PC-9 (cell line): ENCODE results near the gene STAG1. TPM values are rescaled to one million over a fixed set of nuclear protein-coding genes. Genes with fewer than 3 reads are reported as not detected.
"Not testable (repeated sequence)": the region's sequence is repeated elsewhere in the genome, so short reads cannot be mapped to it uniquely, and the experiment has no call there.

Experiments used
- BruUV-seq: library from RNA; stranded (reverse); fragments of 400-500 nt; replicated peaks from 2 replicates; lab custom pipeline; 2021; lab: Mats Ljungman, UMichigan
- CTCF ChIA-PET: fragments of 300-600 bp; sonication (Branson Sonifier 250); formaldehyde crosslinking; loops from one replicate; lab custom pipeline; 2022; ENCODE audit warnings: antibody characterized with exemption; lab: Charles Lee
- POLR2A ChIA-PET: fragments of 300-600 bp; sonication (Branson Sonifier 250); formaldehyde crosslinking; loops from one replicate; lab custom pipeline; 2022; ENCODE audit warnings: antibody characterized with exemption; ENCODE audit not compliant: unreplicated experiment; lab: Charles Lee
- DNase-seq, 2 experiments: peaks; one replicate each; pipeline versions ENCODE4 v3.0.0 to v3.0.0-alpha.2; 2015 to 2022; ENCODE audit warnings: mixed read lengths in 1 of 2
- H2AFZ ChIP-seq: fragments of 200-600 bp; sonication (generic); 2 replicates; pipeline ENCODE4 v1.8.1; 2017; ENCODE audit warnings: antibody characterized with exemption
- H3F3A ChIP-seq: fragments of 200-600 bp; sonication (generic); 2 replicates; pipeline ENCODE4 v1.8.1; 2017; ENCODE audit warnings: antibody characterized with exemption, mild to moderate bottlenecking, low read depth; ENCODE audit not compliant: insufficient read depth
- H3K27ac ChIP-seq: fragments of 200-600 bp; sonication (generic); 2 replicates; pipeline ENCODE4 v1.6.1; 2016; ENCODE audit warnings: mixed run types
- H3K27me3 ChIP-seq: fragments of 200-600 bp; sonication (generic); 2 replicates; pipeline ENCODE4 v1.6.1; 2016; ENCODE audit warnings: low read depth, mixed run types; ENCODE audit not compliant: insufficient read depth
- H3K36me3 ChIP-seq: fragments of 200-600 bp; sonication (generic); 2 replicates; pipeline ENCODE4 v1.6.1; 2016; ENCODE audit warnings: low read depth, mixed run types
- H3K4me1 ChIP-seq: fragments of 200-600 bp; sonication (generic); replicated peaks from 2 replicates; pipeline ENCODE4 v1.6.1; 2016; ENCODE audit warnings: mixed run types; ENCODE audit not compliant: insufficient read depth
- H3K4me2 ChIP-seq: fragments of 200-600 bp; sonication (generic); 2 replicates; pipeline ENCODE4 v1.6.1; 2017; ENCODE audit warnings: mixed run types
- H3K4me3 ChIP-seq: fragments of 200-600 bp; sonication (generic); 2 replicates; pipeline ENCODE4 v1.6.1; 2016; ENCODE audit warnings: mixed run types
- H3K79me2 ChIP-seq: fragments of 200-600 bp; sonication (generic); 2 replicates; pipeline ENCODE4 v1.6.1; 2017; ENCODE audit warnings: low read depth, mixed run types
- H3K9me2 ChIP-seq: fragments of 200-600 bp; sonication (generic); 2 replicates; pipeline ENCODE4 v1.8.1; 2017; ENCODE audit warnings: mild to moderate bottlenecking; ENCODE audit not compliant: insufficient read depth
- H3K9me3 ChIP-seq: fragments of 200-600 bp; sonication (generic); 2 replicates; pipeline ENCODE4 v1.8.1; 2016; ENCODE audit warnings: low read depth; ENCODE audit not compliant: insufficient read depth
- H4K20me1 ChIP-seq: fragments of 200-600 bp; sonication (generic); 2 replicates; pipeline ENCODE4 v1.8.1; 2017; ENCODE audit not compliant: insufficient read depth
- CTCF ChIP-seq: fragments of 200-600 bp; sonication (generic); conservative IDR thresholded peaks from 2 replicates; pipeline ENCODE4 v1.6.1; 2017; ENCODE audit warnings: mixed run types, antibody characterized with exemption, mild to moderate bottlenecking, moderate library complexity
- EZH2 ChIP-seq: fragments of 200-600 bp; sonication (generic); IDR thresholded peaks from 2 replicates; pipeline ENCODE4 v1.8.0; 2017; ENCODE audit warnings: antibody characterized with exemption, low read depth
- intact Hi-C: fragments of 100-400 bp; cut with micrococcal nuclease; formaldehyde crosslinking; loops from one replicate; pipeline ENCODE4 v1.10.0; 2022; ENCODE audit not compliant: unreplicated experiment
- total RNA-seq: library from RNA; stranded (reverse); gene quantifications from 2 replicates; pipeline ENCODE4 v1.2.3, GENCODE V29; 2021

STAG1 gene
- total RNA-seq, 1 experiment from 2014 or later, result 39.3 TPM

- CTCF ChIA-PET, result interaction anchor here (0.8 kb wide), 1 partner anchor 175 kb away, joined by 3 read pairs; the partner anchor contains the start of gene STAG1
- intact Hi-C loops, result no loop called here
- BruUV-seq, result no TSS peak
Observed at GRCh38 chr3:136577791-136578190, 174.4 kb downstream of the STAG1 start.

GRCh38 chr3:136576279-136577009 lies 175.7 kb downstream of the STAG1 start:
- no TSS peak for BruUV-seq
- POLR2A ChIA-PET, result no interaction called here
- H2AFZ ChIP-seq, result no peak overlapping the region

More at GRCh38 chr3:136577791-136578190, 174.4 kb downstream of the STAG1 start:
- H3K27me3 ChIP-seq, result no peaks in the 10 kb centered on the region
- POLR2A ChIA-PET, result interaction anchor here (0.7 kb wide), 1 partner anchor 8 kb away, joined by 3 read pairs; no protein-coding TSS in a partner anchor
- H2AFZ ChIP-seq, result no peak overlapping the region
- H3K4me1 ChIP-seq, result no peaks in the 10 kb centered on the region
- no peak for DNase-seq
- H3K4me3 ChIP-seq, result no peak overlapping the region
- H3K9me2 ChIP-seq, result no peaks in the 10 kb centered on the region
- 0 out of 2 replicates have a peak, but pooled peaks cover 3% of the 10 kb centered on the region for H3K9me3 ChIP-seq
- no peak for TF ChIP-seq CTCF
- no peak for TF ChIP-seq EZH2
- no peaks in the 10 kb centered on the region for H4K20me1 ChIP-seq
- H3K79me2 ChIP-seq, result no peaks in the 10 kb centered on the region
- no peak overlapping the region for H3K27ac ChIP-seq
- H3K36me3 ChIP-seq, result no peaks in the 10 kb centered on the region
- H3F3A ChIP-seq, result no peaks in the 10 kb centered on the region
- H3K4me2 ChIP-seq, result no peak overlapping the region

DNA sequence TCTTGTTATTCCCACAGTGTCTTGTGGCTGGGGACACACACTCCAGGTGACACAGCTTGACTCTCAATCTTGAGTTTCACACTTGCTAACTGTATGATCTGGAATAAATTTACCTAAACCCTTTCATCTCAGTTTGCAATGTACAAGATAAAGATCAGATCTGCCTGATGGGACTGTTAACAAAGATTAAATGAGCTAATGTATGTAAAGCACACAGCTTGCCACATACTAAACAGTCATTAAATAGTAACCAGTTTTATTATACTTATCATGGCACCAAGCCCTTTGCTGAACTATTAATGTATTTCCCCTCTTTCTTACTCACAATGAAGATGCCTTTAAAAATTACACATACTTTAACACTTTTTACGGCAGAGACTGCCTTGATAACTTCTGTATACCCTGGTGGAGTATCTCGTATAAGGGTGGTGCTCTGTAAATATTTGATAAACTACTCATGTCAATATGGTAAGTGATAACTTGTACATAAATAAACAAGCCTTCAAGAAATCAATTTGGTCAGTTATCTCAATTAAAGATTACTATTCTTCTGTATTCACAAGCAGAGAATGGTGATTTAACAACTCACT lies 184.5 kb downstream of the STAG1 start:
- H3K36me3 ChIP-seq, result no peaks in the 10 kb centered on the region
- no peaks in the 10 kb centered on the region for H3K4me1 ChIP-seq
- H3K4me3 ChIP-seq, result no peak overlapping the region
- H3K27me3 ChIP-seq, result no peaks in the 10 kb centered on the region
- no peak for TF ChIP-seq EZH2
- TF ChIP-seq CTCF, result no peak
- no peak for DNase-seq
- no TSS peak for BruUV-seq
- H2AFZ ChIP-seq, result no peak overlapping the region
- no peak overlapping the region for H3K27ac ChIP-seq
- intact Hi-C loops, result no loop called here
- no peaks in the 10 kb centered on the region for H3K9me2 ChIP-seq
- H3K79me2 ChIP-seq, result no peaks in the 10 kb centered on the region
- CTCF ChIA-PET, result no interaction called here
- no peaks in the 10 kb centered on the region for H3F3A ChIP-seq
- H3K9me3 ChIP-seq, result no peaks in the 10 kb centered on the region
- no peaks in the 10 kb centered on the region for H4K20me1 ChIP-seq
- no peak overlapping the region for H3K4me2 ChIP-seq
- POLR2A ChIA-PET, result no interaction called here

More at GRCh38 chr3:136576279-136577009, 175.7 kb downstream of the STAG1 start:
- Histone ChIP-seq H3F3A (no peaks in the 10 kb centered on the region), H4K20me1 (no peaks in the 10 kb centered on the region), H3K4me1 (no peaks in the 10 kb centered on the region), H3K4me2 (no peak overlapping the region), H3K4me3 (no peak overlapping the region), H3K79me2 (no peaks in the 10 kb centered on the region), H3K9me3 (0 out of 2 replicates have a peak, but pooled peaks cover 3% of the 10 kb centered on the region), H3K27me3 (no peaks in the 10 kb centered on the region), H3K27ac (no peak overlapping the region), H3K36me3 (no peaks in the 10 kb centered on the region), H3K9me2 (no peaks in the 10 kb centered on the region)
- intact Hi-C loops, result no loop called here
- TF ChIP-seq EZH2, result no peak
- TF ChIP-seq CTCF, result no peak
- CTCF ChIA-PET, result interaction anchor here (0.8 kb wide), 1 partner anchor 176 kb away, joined by 3 read pairs; the partner anchor contains the start of gene STAG1
- no peak for DNase-seq

- POLR2A ChIA-PET, H3K4me1 ChIP-seq, BruUV-seq, H3K27ac ChIP-seq, CTCF ChIA-PET, H4K20me1 ChIP-seq, H3K9me3 ChIP-seq, H3K36me3 ChIP-seq, DNase-seq, H3K9me2 ChIP-seq, H3F3A ChIP-seq, H3K79me2 ChIP-seq, H2AFZ ChIP-seq, intact Hi-C loops, H3K27me3 ChIP-seq, H3K4me3 ChIP-seq, H3K4me2 ChIP-seq: not testable (repeated sequence)
Observed at GRCh38 chr3:136564962-136565361, 187.2 kb downstream of the STAG1 start.
